K562 (cell line): ENCODE data around the gene IL2. TPM values are rescaled to one million over a fixed set of nuclear protein-coding genes. Genes with fewer than 3 reads are reported as not detected.

Experiments
- ARID1B ChIP-seq: fragments of 450-650 bp; IDR thresholded peaks from 2 replicates; pipeline ENCODE4 v1.6.1; 2016; ENCODE audit warnings: antibody characterized with exemption, mild to moderate bottlenecking, inconsistent platforms
- DDX20 ChIP-seq: fragments of 450-650 bp; IDR thresholded peaks from 2 replicates; pipeline ENCODE4 v1.6.1; 2016; ENCODE audit warnings: missing genetic modification characterization, low read depth, mild to moderate bottlenecking, missing compliant biosample characterization, moderate library complexity
- JUND ChIP-seq, 2 experiments: IDR thresholded peaks; 2 replicates in 1 of 2; 3 replicates in 1 of 2; pipeline ENCODE4 v1.6.1; 2011; ENCODE audit warnings: borderline replicate concordance in 2 of 2, low read depth in 2 of 2, low read length in 2 of 2, improper control_type of control experiment in 1 of 2, missing biosample characterization in 1 of 2, missing genetic modification characterization in 1 of 2, missing genetic modification reagents in 1 of 2
- MCM5 ChIP-seq: fragments of 450-650 bp; IDR thresholded peaks from 2 replicates; pipeline ENCODE4 v1.6.1; 2016; ENCODE audit warnings: low read depth
- MEF2A ChIP-seq: IDR thresholded peaks from 2 replicates; pipeline ENCODE4 v1.6.1; 2011; ENCODE audit warnings: low read depth, mild to moderate bottlenecking, low read length, moderate library complexity; ENCODE audit not compliant: control insufficient read depth
- MEIS2 ChIP-seq: fragments of 450-650 bp; IDR thresholded peaks from 2 replicates; pipeline ENCODE4 v1.6.1; 2014; ENCODE audit warnings: mild to moderate bottlenecking; ENCODE audit not compliant: partially characterized antibody
- MGA ChIP-seq: fragments of 450-650 bp; IDR thresholded peaks from 2 replicates; pipeline ENCODE4 v1.6.1; 2016; ENCODE audit warnings: mild to moderate bottlenecking, moderate library complexity
- RBFOX2 ChIP-seq: fragments of 200-400 bp; formaldehyde crosslinking; IDR thresholded peaks from 2 replicates; pipeline ENCODE4 v1.6.1; 2017; ENCODE audit warnings: low read depth, mild to moderate bottlenecking, low read length, moderate library complexity
- XRCC3 ChIP-seq: fragments of 450-650 bp; IDR thresholded peaks from 2 replicates; pipeline ENCODE4 v1.6.1; 2017; ENCODE audit warnings: mild to moderate bottlenecking, moderate library complexity
- ZC3H11A ChIP-seq: IDR thresholded peaks from 2 replicates; pipeline ENCODE4 v1.6.1; 2012; ENCODE audit warnings: low read depth, low read length, improper control_type of control experiment
- ZNF3 ChIP-seq: fragments of 250-450 bp; sonication (Bioruptor Pico); IDR thresholded peaks from 2 replicates; pipeline ENCODE4 v1.5.0; 2021; ENCODE audit warnings: mild to moderate bottlenecking, moderate library complexity
- polyA plus RNA-seq, 8 experiments: library from polyadenylated mRNA; depleted of rRNA in 4 of 8; stranded (reverse) in 5 of 8; unstranded in 3 of 8; fragments of >200 nt; fragmentation: Nextera tagmentation in 2 of 8; fragmentation: Illumina TruSeq in 1 of 8; extraction: Ambion mirVana in 2 of 8; extraction: Trizol in 1 of 8; gene quantifications; 2 replicates each; pipeline versions ENCODE4 v1.2.1 to v1.2.3, GENCODE V29; 2011 to 2014; ENCODE audit warnings: inconsistent platforms in 1 of 8, missing spikeins in 1 of 8
- total RNA-seq, 7 experiments: library from RNA; depleted of rRNA in 6 of 7; stranded (reverse); fragments of >200 nt in 6 of 7; fragmentation: Illumina TruSeq in 2 of 7; extraction: Trizol in 2 of 7; gene quantifications; 2 replicates each; pipeline versions ENCODE4 v1.2.1 to v1.2.3, GENCODE V29; 2011 to 2021; ENCODE audit warnings: low replicate concordance in 1 of 7
- TF ChIP-seq, protein P1 (sequence below), 2 experiments: fragments of 200-800 bp in 1 of 2; sonication (Bioruptor generic) in 1 of 2; sonication (generic) in 1 of 2; formaldehyde crosslinking in 1 of 2; IDR thresholded peaks in 1 of 2; conservative IDR thresholded peaks in 1 of 2; 2 replicates each; pipeline versions ENCODE4 v1.5.0 to v1.6.1; 2016 to 2020; ENCODE audit warnings: missing compliant biosample characterization in 1 of 2, missing genetic modification characterization in 1 of 2, missing genetic modification reagents in 1 of 2
- TF ChIP-seq, protein P2 (sequence below): sonication (generic); formaldehyde crosslinking; IDR thresholded peaks from 2 replicates; pipeline ENCODE4 v1.8.0; 2022; ENCODE audit warnings: mild to moderate bottlenecking, missing genetic modification reagents

IL2 gene
- total and polyA plus RNA-seq, 9 of the 15 experiments (the other 6 are each of a cell fraction or from before 2014, with no cell fraction given), result 0.11 to 0.89 TPM; not detected in 7

DNA sequence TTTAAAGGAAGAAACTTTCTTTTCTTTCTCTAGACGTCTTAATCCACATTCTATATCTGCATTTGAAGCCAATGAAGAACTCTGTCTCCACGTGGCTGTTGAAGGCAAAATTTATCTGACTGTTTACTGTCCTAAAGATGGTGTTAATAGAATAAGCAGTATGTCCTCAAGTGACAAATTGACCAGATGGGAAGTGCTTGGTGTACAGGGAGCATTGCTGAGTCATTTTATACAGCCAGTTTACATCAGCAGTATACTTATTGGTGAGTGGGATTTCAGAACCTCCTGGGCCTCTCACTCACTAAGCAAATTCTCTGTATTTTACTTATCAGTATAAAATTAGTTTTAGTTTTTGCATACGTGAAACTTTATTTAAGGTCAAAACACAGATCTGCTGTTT is 44.0 kb downstream of the IL2 start (continued):
- TF ChIP-seq MGA, result peak; percentile 66
- no peak for TF ChIP-seq DDX20 (tag)
- TF ChIP-seq MEF2A, result no peak
- TF ChIP-seq, protein P1, sequence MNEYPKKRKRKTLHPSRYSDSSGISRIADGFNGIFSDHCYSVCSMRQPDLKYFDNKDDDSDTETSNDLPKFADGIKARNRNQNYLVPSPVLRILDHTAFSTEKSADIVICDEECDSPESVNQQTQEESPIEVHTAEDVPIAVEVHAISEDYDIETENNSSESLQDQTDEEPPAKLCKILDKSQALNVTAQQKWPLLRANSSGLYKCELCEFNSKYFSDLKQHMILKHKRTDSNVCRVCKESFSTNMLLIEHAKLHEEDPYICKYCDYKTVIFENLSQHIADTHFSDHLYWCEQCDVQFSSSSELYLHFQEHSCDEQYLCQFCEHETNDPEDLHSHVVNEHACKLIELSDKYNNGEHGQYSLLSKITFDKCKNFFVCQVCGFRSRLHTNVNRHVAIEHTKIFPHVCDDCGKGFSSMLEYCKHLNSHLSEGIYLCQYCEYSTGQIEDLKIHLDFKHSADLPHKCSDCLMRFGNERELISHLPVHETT (CRISPR knock-in tag; conservative IDR thresholded peaks at IDR 0.05 in 1 of 2, IDR thresholded peaks at IDR 0.05 in 1 of 2), result no peak
- no peak for TF ChIP-seq ZNF3 (CRISPR knock-in tag)
- no peak for TF ChIP-seq MCM5
- TF ChIP-seq ARID1B, result 0 out of 2 replicates have a peak, but pooled peaks have one; percentile 23
- TF ChIP-seq MEIS2, result peak; percentile 50
- TF ChIP-seq XRCC3, result no peak
- TF ChIP-seq, protein P2, sequence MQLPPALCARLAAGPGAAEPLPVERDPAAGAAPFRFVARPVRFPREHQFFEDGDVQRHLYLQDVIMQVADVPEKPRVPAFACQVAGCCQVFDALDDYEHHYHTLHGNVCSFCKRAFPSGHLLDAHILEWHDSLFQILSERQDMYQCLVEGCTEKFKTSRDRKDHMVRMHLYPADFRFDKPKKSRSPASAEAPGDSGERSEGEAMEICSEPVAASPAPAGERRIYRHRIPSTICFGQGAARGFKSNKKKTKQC (CRISPR knock-in tag), result no peak
- no peak for TF ChIP-seq RBFOX2
- peak; percentile 48; the same call in 1 of the 2 replicates for TF ChIP-seq JUND (IDR thresholded peaks at IDR 0.05; ENCODE audit: borderline replicate concordance, low read depth, low read length)
- no peak; the same call in 2 of the 3 replicates for TF ChIP-seq JUND (tag; IDR thresholded peaks at IDR 0.05; ENCODE audit: borderline replicate concordance, low read depth, low read length)
- TF ChIP-seq ZC3H11A, result no peak
